Measurements from ENCODE around the gene DAGLA.

GRCh38 chr11:61659413-61660196 lies 20.6 kb upstream of the DAGLA start:
- no peak for TF ChIP-seq POLR2AphosphoS5 (IDR thresholded peaks at IDR 0.05; ENCODE audit: borderline replicate concordance, low read depth, low read length)
- TF ChIP-seq EZH2 (IDR thresholded peaks at IDR 0.05), result no peak

Measured in SK-N-MC (cell line).